HG03039 (cell line): Measurements from ENCODE around the gene CACNA1D.
"Not testable (repeated sequence)": the region's sequence is repeated elsewhere in the genome, so short reads cannot be mapped to it uniquely, and the experiment has no call there.

ENCODE experiments used
- ATAC-seq: cut with Tn5 transposase; IDR thresholded peaks from one replicate; pipeline ENCODE4 v1.9.1; 2021; ENCODE audit warnings: mild to moderate bottlenecking, moderate library complexity; ENCODE audit not compliant: unreplicated experiment

CACNA1D gene

GRCh38 chr3:53649816-53650215 is 155.4 kb downstream of the CACNA1D start:
- ATAC-seq = no peak

- peak; percentile 66 for ATAC-seq
Observed at GRCh38 chr3:53650424-53650823, 156.0 kb downstream of the CACNA1D start.

- ATAC-seq = peak; percentile 36
Observed at GRCh38 chr3:53650928-53651661, 156.7 kb downstream of the CACNA1D start.

- no peak for ATAC-seq
Observed at GRCh38 chr3:53651927-53652326, 157.5 kb downstream of the CACNA1D start.

- no peak for ATAC-seq
Observed at GRCh38 chr3:53657651-53658050, 163.2 kb downstream of the CACNA1D start.

- ATAC-seq = no peak
Observed at GRCh38 chr3:53658613-53659193, 164.3 kb downstream of the CACNA1D start.

GRCh38 chr3:53659996-53660395 is 165.6 kb downstream of the CACNA1D start:
- ATAC-seq = no peak

GRCh38 chr3:53661480-53661879 is 167.1 kb downstream of the CACNA1D start:
- no peak for ATAC-seq

- not testable (repeated sequence) for ATAC-seq
Observed at GRCh38 chr3:53664812-53665211, 170.4 kb downstream of the CACNA1D start.

GRCh38 chr3:53665608-53666425 is 171.4 kb downstream of the CACNA1D start:
- no peak for ATAC-seq

GRCh38 chr3:53668872-53669271 is 174.5 kb downstream of the CACNA1D start:
- no peak for ATAC-seq

GRCh38 chr3:53670721-53671120 is 176.3 kb downstream of the CACNA1D start:
- no peak for ATAC-seq

- ATAC-seq = no peak
Observed at GRCh38 chr3:53671192-53671960, 177.0 kb downstream of the CACNA1D start.

- ATAC-seq = no peak
Observed at GRCh38 chr3:53671961-53672299, 177.5 kb downstream of the CACNA1D start.

GRCh38 chr3:53672981-53673380 is 178.6 kb downstream of the CACNA1D start:
- no peak for ATAC-seq

GRCh38 chr3:53673722-53674350 is 179.4 kb downstream of the CACNA1D start:
- no peak for ATAC-seq

- ATAC-seq = no peak
Observed at GRCh38 chr3:53674582-53674981, 180.2 kb downstream of the CACNA1D start.

- ATAC-seq = no peak
Observed at GRCh38 chr3:53675022-53675697, 180.7 kb downstream of the CACNA1D start.

- ATAC-seq = no peak
Observed at GRCh38 chr3:53675942-53676341, 181.5 kb downstream of the CACNA1D start.

GRCh38 chr3:53677413-53677812 is 183.0 kb downstream of the CACNA1D start:
- ATAC-seq = no peak
